ENCODE data around the gene EVX1.

EVX1 gene

DNA sequence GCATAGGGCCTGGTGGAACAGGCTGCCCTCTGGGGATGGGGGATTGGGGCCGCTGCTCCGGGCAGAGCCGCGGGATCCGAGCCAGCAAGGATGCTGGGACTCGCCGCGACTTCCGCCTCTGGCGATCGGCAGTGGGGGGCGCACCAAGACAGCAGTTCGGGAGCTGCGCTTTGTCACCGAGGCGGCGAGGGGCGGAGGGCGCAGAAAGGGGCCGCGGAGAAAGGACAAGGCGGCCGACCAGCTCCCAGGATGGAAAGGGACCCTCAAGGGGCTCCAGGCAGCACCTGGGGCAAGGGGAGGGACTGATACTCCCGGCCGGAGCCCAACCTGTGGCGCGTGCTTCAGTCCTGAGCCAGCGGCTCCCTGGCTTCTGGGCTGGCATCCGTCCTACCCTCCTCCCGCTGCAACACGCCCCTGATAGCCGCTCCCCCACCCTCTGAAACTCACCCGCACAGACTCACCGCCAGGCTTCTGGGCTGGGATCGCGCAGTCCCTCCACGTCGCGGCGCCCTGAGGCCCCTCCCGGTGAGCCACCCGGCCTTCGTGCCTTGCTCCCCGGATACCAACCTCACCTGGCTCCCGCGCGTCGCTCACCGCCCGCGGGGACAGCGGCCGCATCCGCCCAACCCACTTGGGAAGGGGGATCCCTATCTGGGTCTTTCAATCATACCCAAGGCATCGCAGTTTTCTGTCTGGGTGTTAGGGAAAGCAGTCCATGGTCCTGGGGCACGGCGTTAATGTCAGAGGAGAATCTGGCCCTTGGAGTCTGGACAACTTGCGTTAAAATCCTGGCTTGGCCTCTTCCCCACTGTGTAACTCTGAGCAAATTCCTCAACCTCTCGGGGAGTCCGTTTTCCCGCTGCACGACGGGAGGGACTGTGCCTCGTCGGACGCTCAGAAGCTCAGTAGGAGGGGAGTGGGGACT is 7.0 kb upstream of the EVX1 start:
- no peak for DNase-seq

DNA sequence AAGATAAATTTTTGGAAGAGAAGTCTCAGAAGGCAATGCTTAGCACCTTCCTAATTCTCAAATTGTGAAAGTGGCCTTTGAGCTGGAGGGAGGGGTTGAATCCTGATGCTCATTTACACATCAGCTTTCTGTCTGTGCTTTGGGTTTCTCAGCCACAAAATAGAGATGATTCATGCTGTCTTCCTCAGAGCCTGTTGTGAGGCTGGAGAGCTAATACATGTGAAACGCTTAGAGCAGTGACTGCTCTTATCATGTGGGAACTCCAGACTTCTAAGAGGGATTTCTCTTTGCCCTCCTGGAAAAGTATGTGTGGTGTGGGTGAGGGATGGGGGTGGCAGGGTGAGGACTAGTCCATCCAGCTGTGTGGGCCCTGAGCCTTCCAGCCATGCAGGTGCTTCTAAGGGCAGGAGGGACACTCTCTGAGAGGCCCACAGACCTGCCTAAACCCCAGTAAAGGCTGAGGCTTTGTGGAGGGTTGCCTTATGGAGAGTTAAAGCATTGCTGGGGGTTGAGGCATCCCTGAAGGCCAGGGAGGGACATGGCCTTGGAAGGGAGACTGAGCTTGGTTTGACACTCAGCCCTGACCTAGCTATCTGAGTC is 4.8 kb upstream of the EVX1 start:
- no peak for DNase-seq

DNA sequence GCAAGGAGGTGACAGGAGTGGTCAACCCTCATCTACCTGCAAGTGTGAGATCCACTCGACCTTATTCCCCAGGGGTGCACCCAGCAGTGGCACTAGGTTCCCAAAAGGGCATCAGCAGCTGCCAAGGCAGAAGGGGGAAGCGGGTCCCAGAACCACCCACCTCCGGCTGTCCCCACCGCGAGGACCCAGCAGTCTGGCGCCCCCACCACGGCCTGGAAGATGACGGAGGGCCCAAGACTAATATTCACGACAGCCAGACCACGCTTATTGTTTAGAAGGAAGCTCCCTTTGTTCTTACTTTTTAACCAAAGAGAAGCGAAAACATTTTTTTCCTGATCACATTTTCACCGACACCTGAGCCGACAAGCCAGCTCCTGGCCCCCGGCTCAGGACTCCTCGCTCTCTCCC is 3.6 kb upstream of the EVX1 start:
- DNase-seq, result no peak

DNA sequence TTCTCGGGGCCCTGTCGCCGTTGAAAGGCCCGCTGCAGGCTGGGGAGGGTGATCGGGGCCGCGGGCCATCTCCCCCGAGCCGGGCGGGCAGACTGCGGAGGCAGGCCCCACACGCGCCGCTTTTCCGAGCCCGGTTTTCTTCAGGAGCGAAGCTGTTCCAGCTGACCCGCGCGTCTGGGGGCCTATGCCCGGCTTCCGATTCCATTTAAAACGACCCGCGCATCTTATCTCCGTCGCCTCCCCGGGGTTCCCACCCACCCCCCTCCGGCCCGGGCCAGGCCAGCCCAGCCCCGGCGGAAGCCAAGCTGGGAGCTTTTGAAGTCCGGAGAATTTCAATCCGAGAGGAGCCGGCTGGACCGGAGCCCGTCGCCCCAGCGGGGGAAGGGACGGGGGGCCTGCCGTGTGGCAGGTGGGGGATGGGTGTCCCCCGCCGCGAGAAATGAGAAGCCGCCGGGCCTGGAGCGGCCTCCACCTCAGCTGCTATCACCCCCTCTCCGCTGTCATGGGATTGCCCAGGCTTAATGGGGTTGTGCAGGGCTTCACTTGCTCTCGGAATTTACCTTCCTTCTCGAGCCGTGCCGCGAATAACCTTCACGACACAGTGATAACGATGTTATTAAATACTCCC is 3.1 kb upstream of the EVX1 start:
- no peak for DNase-seq

DNA sequence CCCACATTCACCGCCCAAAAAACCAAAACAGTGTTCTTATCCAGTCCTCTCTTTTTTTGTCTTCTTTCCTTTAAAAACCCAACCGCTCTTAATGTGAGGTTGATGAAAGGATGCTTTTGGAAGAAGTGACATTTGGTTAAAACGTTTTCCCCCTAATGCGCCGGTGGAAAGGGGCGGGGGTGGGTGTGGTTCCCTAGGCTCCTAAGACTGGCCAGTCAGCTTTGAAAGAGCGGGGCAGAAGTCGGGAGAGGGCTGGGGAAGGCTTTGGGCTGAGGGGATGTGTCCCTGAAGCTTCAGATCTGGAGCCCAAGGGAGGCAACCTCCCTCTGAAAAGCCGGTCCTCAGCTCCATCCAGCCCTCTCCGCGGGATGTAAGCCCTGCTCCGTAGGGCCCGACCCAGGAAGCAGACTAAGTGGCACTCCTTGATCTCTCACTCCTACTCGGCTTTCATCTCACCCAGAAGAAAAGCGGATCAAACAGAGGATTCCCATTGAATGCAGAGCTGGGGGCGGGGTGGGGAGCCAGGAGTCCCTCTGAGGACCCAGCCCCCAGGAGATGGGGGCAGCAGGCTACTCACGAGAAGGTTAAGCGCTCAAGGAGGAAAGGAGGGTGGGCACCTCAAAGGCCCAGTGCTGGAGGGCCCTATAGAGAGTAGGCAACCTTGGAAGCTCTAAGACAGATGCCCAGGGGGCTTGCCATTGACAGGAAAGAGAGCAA is 2.4 kb upstream of the EVX1 start:
- DNase-seq, result no peak

DNA sequence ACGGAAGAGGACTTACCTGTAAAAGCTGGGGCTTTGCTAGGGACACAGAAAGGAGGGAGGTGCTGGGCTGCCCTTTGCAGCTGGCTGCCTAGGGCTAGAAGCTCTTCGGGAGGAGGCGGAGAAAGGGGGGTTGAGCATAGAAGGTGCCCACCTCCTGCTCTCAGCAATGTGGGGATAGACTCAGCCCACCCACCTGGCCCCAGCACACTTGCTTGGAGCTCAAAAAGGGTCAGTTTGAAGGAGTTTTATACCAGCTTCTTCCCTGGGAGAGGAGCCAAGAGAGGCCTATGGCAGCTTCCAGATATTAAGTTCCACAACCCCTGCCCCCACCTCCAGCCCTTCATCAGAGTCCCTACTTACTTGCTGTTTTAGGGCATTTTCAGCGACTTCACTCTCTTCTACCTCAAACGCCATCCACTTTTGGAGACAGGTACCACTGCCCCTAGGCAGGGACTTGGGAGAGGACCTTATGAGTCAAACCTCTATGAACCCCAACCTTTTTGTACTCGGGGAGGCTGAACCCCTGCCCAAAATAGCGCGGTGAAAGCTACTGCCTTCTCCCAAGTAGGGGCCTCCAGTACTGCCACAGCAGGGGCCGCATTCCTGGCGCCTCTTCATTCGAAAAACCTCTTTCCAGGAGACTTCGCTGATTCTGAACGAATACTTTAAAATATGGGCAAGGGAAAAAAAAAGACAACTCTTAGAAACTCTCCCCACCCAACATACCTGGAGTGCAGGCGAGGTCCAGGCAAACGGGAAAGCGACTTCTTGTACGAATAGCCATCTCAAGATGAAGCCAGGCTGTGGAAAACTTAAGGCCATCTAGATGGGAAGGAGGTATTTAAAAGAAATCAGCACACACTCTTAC is 1.2 kb upstream of the EVX1 start:
- DNase-seq, result no peak

DNA sequence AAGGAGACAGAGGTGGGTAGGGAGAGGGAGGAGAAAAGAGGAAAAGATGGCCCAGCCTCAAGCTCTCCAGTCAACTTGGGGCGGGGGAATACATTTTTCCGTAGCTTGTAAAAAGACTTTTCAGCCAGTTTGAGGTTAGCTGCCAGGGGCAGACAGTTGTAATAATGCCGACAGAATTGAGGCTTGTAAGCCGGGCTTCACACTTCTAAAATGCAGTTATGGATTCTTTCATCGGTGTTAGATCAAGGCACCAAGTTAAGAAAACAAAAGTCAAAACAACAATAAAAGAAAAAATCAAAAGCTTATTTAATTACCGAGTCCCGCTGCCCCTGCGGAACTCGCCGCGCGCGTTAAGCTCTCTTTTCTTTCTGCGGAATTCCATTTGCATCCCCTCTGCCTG is 448 bp upstream of the EVX1 start:
- no peak for DNase-seq

DNA sequence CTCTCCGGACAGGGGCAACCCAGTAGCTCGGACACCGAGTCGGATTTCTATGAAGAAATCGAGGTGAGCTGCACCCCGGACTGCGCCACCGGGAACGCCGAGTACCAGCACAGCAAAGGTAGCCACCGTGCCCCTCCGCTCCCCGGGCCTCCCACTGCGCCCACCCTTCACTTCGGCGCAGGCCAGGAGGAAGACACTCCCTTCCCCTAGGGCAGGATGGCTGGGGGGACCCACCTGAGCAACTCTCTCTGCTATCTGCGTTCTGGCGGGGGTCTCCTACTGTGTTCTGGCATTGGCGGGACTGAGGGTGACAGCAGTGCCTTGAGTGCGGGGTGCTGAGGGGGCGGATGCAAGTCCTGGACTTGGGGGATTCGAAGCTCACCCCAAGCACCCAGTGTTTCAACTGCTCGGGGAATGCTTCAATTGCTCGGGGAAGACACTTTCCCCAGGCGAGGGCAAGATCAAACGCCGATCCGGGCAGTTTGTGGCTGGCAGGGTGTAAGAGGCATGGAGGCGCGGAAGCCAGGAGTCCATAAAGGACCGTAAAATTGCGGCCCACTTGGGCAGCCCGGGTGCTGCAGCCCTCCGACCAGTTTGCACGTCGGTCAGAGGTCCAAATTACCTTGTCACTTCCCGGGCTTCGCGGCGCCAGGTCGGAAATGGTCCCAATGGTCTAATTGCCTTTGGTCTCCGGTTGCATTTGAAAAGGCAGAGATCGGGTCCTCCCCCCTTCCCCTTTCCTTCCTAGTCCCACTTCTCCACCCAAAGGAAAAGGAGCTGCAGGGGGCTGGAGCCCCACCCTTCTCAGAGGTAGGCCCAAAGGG is 950 bp downstream of the EVX1 start:
- DNase-seq, result no peak

DNA sequence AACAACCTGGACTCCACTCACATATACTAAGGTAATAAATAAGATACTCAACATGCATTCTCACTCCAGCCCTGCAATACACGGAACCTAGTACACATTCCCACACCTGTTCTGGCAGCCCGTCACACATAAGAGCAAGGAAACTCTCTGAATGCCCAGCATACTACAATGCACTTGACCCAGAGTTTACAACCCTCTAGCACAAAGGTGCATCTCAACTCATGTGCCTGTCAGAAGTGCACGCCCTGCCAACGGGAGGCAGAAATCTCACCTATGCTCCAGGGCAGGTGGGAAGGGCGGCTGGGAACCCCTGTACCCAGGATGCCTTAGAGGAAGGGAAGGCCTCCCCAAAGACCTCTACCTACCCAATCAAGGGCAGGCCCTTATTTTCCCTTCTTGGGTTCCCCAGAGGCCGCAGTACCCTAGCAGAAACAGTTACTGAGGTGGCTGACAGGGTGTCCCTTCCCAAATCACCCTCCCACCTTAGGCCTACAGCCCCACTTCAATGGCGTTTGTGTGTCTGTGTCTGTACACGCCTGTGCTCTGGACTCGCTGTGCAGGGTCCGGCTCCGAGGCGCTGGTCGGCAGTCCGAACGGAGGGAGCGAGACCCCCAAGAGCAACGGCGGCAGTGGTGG is 2.0 kb downstream of the EVX1 start:
- DNase-seq, result no peak

DNA sequence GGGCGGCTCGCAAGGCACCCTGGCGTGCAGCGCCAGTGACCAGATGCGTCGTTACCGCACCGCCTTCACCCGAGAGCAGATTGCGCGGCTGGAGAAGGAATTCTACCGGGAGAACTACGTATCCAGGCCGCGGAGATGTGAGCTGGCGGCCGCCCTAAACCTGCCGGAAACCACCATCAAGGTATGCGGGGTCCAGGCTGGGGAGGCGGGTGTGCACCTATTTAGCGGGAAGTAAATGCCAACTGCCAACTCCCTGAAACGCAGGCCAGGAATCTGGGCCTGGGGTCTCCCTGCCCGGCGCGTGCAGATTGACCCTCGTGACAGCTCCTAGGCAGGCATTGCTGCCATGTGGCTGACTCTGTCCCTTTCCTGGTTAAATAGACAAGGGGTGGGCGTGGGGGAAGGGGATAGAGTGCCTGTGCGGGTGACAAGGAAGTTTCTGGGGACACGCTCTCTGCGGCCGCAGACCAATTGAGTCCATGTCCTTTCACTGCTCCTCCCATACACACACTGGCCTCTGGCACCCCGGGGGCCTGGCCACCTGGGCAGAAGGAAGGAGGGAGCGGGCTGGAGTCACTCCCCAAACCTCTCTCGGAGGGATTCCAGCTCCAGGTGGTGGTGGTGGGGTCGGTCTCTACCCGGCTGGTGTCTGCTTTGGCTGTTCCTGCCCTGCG is 2.7 kb downstream of the EVX1 start:
- no peak for DNase-seq

DNA sequence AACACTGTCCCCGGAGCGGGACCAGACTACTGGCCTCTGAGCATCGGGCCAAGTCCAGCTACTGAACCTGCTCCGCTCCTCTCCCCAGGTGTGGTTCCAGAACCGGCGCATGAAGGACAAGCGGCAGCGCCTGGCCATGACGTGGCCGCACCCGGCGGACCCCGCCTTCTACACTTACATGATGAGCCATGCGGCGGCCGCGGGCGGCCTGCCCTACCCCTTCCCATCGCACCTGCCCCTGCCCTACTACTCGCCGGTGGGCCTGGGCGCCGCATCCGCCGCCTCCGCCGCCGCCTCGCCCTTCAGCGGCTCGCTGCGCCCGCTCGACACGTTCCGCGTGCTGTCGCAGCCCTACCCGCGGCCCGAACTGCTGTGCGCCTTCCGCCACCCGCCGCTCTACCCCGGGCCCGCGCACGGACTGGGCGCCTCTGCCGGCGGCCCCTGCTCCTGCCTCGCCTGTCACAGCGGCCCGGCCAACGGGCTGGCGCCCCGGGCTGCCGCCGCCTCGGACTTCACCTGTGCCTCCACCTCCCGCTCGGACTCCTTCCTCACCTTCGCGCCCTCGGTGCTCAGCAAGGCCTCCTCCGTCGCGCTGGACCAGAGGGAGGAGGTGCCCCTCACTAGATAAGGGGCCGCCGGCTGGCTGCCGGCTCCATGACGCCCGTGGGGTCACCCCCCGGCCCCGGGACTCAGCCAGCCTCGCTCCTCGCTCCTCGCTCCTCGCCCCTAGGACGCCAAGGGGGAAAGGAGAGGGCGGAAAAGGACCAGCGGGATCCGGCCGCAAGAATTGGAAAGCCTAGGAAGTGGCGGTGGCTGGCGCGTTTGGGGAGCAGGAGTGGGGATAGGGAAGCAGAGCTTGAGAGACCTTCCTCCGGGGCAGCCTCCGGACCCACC is 3.4 kb downstream of the EVX1 start:
- DNase-seq, result no peak

DNA sequence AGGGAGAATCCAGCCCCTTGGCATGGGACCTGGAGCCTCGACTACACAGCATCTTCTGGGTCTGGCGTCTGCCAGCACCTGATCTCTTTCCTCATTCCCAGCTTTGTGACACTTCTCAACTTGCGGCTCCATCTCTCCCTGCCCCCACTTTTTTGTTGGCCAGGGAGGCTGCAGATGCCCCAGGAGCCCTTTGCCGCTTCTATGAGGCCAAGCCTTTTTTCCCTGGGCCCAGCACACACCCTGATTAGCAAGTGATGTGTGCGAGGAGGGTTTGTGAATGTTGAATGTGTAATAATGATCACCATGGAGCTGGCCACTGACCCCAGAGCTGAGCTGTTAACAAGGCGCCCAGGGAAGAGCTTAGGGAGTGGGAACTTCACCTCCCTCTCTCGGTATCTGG is 4.4 kb downstream of the EVX1 start:
- DNase-seq, result no peak

DNA sequence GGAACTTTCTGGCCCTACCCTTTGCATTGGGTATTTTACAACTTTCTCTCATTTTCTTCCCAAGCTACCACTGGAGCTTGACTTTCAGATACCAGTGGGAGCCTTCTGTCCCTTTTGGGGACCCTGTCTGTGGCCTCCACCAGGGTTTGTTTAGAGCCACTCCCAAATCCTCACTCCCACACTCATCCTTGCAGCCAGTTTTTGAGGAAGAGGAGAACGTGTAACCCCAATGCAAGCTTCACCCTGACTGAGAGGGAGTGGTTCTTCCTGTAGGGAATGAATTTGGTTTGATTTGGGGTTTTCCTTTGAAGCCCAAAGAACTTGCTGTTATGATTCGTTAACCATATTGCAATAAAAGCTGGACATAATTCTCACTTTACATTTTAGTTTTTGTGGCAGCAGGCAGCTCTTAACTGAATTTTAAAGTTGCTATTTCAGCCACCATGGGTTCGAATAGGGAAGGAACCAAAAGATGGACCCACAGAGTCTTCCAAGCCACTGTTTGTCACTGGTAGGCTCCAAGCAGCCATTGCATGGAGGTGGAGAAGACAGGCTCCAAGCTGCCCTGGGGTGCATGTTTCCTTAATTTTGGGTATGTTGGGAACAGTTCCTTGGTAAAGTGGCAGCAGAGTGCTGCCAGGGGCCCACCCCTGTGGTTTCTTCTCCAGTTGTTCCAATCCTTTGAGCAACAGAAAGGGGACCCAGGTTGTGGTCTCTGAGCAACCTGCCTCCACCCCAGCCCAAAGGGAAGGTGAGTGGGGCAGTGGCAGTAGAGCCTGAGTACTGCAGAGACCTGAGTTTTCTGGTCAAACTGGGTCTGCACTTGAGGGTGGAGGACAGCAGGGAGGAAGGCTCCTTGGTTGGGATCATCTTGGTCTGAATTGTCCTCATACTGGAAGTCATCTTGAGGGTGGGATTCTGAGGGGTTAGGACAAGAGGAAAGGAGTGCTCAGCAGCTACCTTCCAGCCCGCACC is 5.1 kb downstream of the EVX1 start:
- DNase-seq, result no peak

DNA sequence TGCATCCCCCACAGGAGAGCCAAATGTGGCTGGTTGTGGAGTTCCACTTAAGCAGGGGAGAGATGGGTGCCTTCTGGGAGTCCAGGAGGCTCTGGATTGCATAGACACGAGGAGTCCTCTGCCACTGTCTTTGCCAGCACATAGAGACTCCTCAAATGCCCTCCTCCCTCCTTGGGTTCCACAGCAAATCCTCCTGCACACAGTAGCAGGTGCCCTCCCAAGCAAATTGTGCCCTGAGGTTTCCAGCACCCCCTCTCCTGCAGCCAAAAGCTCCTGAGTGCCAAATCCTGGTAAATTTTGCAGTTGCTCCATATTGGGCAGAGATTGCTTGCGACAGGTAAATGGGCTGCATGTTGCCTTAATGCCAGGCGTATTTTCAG is 5.8 kb downstream of the EVX1 start:
- no peak for DNase-seq

DNA sequence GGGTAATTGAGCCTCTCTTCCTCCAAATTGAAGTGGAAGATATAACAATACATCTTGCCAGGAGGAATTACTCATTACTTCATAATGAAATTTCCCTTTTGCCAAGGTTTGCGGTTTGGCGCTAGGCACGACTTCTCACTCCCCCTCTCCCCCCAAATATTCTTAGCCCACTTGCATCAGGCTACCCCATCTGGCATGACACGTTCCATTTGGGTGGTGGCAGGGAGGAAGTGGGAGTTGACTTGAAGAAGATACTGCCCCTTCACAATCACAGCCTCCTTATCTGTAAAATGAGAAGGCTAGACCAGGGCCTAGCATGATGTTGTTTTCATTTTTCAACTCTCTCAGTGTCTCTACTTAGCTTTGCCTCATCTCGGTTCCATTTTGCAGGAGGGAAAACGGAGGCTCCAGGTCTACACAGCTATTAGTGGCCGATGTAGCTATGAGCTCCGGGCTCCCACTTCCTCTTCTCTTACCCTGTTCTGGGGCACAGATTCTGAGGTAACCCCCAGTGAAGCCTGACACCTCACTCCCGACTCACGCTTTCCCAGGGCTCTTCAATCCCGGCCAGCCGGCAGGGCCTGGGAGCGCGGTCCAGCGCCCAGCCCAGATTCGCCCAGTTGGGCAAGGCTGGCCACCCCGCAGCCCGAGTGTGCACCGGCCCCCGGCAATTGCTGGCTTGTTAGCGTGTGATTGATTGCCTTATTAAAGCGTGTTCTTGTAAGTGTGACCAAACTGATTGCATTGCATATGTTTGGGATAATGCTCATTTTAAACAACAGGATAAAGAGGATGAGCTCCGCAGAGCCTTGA is 6.5 kb downstream of the EVX1 start:
- no peak for DNase-seq

DNA sequence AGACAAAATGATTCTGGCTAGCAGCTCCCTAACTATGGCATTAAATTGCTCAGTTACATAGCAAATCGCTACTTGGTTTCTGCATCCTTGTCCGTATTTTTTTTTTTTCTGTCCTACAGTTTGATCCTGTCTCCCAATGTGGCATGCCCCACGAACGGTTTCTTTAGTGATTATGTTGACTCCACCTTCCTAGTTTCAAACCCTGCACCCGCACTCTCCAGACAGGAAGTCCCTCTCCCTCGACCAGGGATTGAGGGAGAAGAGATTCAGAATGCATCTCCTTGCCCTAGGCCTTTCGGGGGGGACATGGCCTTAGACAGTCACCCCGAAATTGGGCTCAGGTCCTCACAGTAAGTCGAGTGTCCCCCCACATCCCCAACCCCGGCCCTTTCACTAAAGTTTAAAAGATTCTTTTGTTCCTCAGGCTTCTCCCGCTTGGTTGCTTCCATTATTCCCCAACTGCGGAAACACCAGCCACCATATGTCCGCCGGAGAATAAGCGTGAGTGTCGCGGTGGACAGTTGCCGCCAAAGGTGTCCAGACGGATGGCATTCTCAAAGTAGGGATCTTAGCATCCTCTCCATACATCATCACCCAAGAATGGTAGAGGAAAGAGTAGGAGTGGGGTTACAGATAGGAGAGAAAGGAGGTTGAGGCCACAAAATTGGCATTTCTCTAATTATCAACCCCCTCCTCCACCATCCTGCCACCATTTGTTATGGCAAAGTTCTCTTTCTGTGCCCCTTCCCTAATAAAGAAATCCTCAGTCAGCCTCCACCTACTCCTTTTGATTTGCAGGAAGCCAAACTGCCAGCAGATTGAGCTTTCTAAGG is 7.3 kb downstream of the EVX1 start:
- DNase-seq, result no peak

All from stimulated activated naive CD4-positive, alpha-beta T cell treated with Interleukin-2 at 50 U/mL for 16 hours (primary cell).